HepG2 (cell line): ENCODE measurements around the gene FUOM. TPM values are rescaled to one million over a fixed set of nuclear protein-coding genes. Genes with fewer than 3 reads are reported as not detected.

ENCODE experiments used
- CHD2 ChIP-seq: IDR thresholded peaks from 2 replicates; pipeline ENCODE4 v1.6.1; 2011; ENCODE audit warnings: low read depth, low read length, improper control_type of control experiment
- FOXK2 ChIP-seq: fragments of 450-650 bp; IDR thresholded peaks from 2 replicates; pipeline ENCODE4 v1.6.1; 2016
- FOXP1 ChIP-seq, 2 experiments: fragments of 450-650 bp in 1 of 2; IDR thresholded peaks; 2 replicates each; pipeline ENCODE4 v1.6.1; 2017 to 2018; ENCODE audit warnings: antibody characterized with exemption in 1 of 2
- THAP11 ChIP-seq: IDR thresholded peaks from 2 replicates; pipeline ENCODE4 v1.6.1; 2016; ENCODE audit warnings: missing biosample characterization, missing genetic modification reagents
- ZNF207 ChIP-seq: fragments of 450-650 bp; IDR thresholded peaks from 2 replicates; pipeline ENCODE4 v1.6.1; 2016; ENCODE audit warnings: antibody characterized with exemption, borderline replicate concordance
- ZNF33A ChIP-seq: sonication (generic); formaldehyde crosslinking; IDR thresholded peaks from 2 replicates; pipeline ENCODE4 v1.5.1; 2020; ENCODE audit warnings: missing genetic modification reagents, mild to moderate bottlenecking, moderate library complexity, borderline replicate concordance
- ZNF670 ChIP-seq: sonication (generic); formaldehyde crosslinking; IDR thresholded peaks from 2 replicates; pipeline ENCODE4 v1.8.0; 2022; ENCODE audit warnings: mild to moderate bottlenecking, missing genetic modification reagents, borderline replicate concordance
- ZNF781 ChIP-seq: sonication (generic); formaldehyde crosslinking; IDR thresholded peaks from 2 replicates; pipeline ENCODE4 v1.5.1; 2020; ENCODE audit warnings: borderline replicate concordance, mild to moderate bottlenecking, missing genetic modification reagents; ENCODE audit errors: not compliant biosample characterization
- polyA plus RNA-seq, 8 experiments: library from polyadenylated mRNA; depleted of rRNA in 3 of 8; stranded (reverse) in 7 of 8; unstranded in 1 of 8; fragments of >200 nt; fragmentation: Illumina TruSeq in 4 of 8; extraction: Trizol in 4 of 8; gene quantifications; 2 replicates each; pipeline versions ENCODE4 v1.2.1 to v1.2.3, GENCODE V29; 2011 to 2016; ENCODE audit warnings: low read depth in 4 of 8, missing spikeins in 1 of 8, mixed read lengths in 1 of 8; ENCODE audit not compliant: insufficient read depth in 1 of 8
- total RNA-seq, 5 experiments: library from RNA; depleted of rRNA; stranded (reverse); fragments of >200 nt; fragmentation: Illumina TruSeq; extraction: Trizol; gene quantifications; 2 replicates each; pipeline ENCODE4 v1.2.3, GENCODE V29; 2016; ENCODE audit warnings: low read depth in 1 of 5
- TF ChIP-seq, protein P1 (sequence below): sonication (generic); formaldehyde crosslinking; IDR thresholded peaks from 2 replicates; pipeline ENCODE4 v1.4.0; 2020; ENCODE audit warnings: mild to moderate bottlenecking, missing genetic modification reagents
- TF ChIP-seq, protein P2 (sequence below): sonication (generic); formaldehyde crosslinking; conservative IDR thresholded peaks from 2 replicates; pipeline ENCODE4 v1.4.0; 2020; ENCODE audit warnings: mild to moderate bottlenecking, missing genetic modification reagents, moderate library complexity
- TF ChIP-seq, protein P3 (sequence below): sonication (generic); formaldehyde crosslinking; IDR thresholded peaks from 2 replicates; pipeline ENCODE4 v1.5.1; 2020; ENCODE audit warnings: missing genetic modification reagents, mild to moderate bottlenecking, borderline replicate concordance
- TF ChIP-seq, protein P4 (sequence below): sonication (generic); formaldehyde crosslinking; IDR thresholded peaks from 2 replicates; pipeline ENCODE4 v1.5.0; 2020; ENCODE audit warnings: mild to moderate bottlenecking, missing genetic modification reagents, borderline replicate concordance

The FUOM gene
- total and polyA plus RNA-seq, 2 of the 13 experiments (the other 11 are each of a cell fraction or from before 2014, with no cell fraction given), result 27.5 to 60.4 TPM

DNA sequence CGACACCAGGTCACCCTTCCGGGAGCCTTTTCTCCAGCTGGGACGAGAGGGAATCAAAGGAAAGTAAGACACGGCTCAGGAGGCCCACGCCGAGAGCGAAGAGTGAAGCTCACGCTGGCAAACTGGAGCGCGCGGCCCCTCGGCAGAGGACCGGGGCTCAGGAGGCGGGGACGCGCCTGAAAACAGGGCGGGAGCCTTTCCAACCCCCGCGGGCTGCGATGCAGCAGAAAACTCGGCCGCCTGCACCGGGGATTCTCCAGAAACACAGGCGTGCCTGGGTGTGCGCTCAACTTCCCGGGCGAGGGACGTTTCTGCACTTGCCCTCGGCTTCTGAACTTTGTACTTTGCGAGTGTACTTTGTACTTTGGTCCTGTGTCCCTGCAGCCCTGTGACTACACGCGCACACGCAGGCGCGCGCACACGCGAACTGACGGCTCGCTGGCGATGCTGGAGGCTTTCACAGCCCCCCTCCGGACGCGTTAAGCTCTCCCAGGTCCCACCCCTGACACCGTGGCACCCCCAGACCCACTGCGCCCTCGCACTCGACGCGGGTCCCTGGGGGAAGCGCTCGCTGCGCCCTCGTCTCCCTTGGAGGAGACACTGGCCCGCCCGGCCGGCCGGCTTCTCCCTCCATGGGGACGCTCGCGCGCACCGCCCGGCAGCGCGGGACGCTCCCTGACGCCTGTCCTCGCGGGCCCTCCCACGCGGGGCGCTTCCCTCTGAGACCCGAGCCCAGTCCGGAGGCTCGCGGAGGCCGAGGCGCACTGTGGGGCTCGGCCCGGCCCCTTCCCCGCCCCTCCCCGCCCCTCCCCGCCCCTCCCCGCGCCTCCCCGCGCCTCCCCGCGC is 20.7 kb upstream of the FUOM start (continued):
- TF ChIP-seq, protein P1, sequence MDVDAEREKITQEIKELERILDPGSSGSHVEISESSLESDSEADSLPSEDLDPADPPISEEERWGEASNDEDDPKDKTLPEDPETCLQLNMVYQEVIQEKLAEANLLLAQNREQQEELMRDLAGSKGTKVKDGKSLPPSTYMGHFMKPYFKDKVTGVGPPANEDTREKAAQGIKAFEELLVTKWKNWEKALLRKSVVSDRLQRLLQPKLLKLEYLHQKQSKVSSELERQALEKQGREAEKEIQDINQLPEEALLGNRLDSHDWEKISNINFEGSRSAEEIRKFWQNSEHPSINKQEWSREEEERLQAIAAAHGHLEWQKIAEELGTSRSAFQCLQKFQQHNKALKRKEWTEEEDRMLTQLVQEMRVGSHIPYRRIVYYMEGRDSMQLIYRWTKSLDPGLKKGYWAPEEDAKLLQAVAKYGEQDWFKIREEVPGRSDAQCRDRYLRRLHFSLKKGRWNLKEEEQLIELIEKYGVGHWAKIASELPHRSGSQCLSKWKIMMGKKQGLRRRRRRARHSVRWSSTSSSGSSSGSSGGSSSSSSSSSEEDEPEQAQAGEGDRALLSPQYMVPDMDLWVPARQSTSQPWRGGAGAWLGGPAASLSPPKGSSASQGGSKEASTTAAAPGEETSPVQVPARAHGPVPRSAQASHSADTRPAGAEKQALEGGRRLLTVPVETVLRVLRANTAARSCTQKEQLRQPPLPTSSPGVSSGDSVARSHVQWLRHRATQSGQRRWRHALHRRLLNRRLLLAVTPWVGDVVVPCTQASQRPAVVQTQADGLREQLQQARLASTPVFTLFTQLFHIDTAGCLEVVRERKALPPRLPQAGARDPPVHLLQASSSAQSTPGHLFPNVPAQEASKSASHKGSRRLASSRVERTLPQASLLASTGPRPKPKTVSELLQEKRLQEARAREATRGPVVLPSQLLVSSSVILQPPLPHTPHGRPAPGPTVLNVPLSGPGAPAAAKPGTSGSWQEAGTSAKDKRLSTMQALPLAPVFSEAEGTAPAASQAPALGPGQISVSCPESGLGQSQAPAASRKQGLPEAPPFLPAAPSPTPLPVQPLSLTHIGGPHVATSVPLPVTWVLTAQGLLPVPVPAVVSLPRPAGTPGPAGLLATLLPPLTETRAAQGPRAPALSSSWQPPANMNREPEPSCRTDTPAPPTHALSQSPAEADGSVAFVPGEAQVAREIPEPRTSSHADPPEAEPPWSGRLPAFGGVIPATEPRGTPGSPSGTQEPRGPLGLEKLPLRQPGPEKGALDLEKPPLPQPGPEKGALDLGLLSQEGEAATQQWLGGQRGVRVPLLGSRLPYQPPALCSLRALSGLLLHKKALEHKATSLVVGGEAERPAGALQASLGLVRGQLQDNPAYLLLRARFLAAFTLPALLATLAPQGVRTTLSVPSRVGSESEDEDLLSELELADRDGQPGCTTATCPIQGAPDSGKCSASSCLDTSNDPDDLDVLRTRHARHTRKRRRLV, result no peak
- no peak for TF ChIP-seq FOXK2
- TF ChIP-seq, protein P2, sequence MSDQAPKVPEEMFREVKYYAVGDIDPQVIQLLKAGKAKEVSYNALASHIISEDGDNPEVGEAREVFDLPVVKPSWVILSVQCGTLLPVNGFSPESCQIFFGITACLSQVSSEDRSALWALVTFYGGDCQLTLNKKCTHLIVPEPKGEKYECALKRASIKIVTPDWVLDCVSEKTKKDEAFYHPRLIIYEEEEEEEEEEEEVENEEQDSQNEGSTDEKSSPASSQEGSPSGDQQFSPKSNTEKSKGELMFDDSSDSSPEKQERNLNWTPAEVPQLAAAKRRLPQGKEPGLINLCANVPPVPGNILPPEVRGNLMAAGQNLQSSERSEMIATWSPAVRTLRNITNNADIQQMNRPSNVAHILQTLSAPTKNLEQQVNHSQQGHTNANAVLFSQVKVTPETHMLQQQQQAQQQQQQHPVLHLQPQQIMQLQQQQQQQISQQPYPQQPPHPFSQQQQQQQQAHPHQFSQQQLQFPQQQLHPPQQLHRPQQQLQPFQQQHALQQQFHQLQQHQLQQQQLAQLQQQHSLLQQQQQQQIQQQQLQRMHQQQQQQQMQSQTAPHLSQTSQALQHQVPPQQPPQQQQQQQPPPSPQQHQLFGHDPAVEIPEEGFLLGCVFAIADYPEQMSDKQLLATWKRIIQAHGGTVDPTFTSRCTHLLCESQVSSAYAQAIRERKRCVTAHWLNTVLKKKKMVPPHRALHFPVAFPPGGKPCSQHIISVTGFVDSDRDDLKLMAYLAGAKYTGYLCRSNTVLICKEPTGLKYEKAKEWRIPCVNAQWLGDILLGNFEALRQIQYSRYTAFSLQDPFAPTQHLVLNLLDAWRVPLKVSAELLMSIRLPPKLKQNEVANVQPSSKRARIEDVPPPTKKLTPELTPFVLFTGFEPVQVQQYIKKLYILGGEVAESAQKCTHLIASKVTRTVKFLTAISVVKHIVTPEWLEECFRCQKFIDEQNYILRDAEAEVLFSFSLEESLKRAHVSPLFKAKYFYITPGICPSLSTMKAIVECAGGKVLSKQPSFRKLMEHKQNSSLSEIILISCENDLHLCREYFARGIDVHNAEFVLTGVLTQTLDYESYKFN, result peak; percentile 88
- TF ChIP-seq FOXP1 (IDR thresholded peaks at IDR 0.05), result no peak
- TF ChIP-seq FOXP1 (CRISPR knock-in tag; IDR thresholded peaks at IDR 0.05), result no peak
- TF ChIP-seq ZNF33A (CRISPR knock-in tag), result peak; percentile 75; the same call in 1 of the 2 replicates
- TF ChIP-seq ZNF670, result peak; percentile 80
- TF ChIP-seq ZNF207, result no peak
- TF ChIP-seq ZNF781, result peak; percentile 44
- peak; percentile 49; the same call in 1 of the 2 replicates for TF ChIP-seq THAP11 (CRISPR knock-in tag)
- TF ChIP-seq, protein P3, sequence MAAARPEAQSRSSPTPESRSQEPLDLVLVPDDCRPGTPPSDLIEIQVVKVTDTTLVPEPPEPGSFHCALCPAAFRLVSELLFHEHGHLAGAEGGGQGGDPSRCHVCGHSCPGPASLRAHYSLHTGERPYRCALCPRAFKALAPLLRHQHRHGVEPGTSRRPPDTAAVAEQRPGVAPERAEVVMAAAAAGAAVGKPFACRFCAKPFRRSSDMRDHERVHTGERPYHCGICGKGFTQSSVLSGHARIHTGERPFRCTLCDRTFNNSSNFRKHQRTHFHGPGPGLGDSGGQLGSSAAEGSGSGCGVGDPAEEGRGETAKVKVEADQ (CRISPR knock-in tag), result no peak
- TF ChIP-seq, protein P4, sequence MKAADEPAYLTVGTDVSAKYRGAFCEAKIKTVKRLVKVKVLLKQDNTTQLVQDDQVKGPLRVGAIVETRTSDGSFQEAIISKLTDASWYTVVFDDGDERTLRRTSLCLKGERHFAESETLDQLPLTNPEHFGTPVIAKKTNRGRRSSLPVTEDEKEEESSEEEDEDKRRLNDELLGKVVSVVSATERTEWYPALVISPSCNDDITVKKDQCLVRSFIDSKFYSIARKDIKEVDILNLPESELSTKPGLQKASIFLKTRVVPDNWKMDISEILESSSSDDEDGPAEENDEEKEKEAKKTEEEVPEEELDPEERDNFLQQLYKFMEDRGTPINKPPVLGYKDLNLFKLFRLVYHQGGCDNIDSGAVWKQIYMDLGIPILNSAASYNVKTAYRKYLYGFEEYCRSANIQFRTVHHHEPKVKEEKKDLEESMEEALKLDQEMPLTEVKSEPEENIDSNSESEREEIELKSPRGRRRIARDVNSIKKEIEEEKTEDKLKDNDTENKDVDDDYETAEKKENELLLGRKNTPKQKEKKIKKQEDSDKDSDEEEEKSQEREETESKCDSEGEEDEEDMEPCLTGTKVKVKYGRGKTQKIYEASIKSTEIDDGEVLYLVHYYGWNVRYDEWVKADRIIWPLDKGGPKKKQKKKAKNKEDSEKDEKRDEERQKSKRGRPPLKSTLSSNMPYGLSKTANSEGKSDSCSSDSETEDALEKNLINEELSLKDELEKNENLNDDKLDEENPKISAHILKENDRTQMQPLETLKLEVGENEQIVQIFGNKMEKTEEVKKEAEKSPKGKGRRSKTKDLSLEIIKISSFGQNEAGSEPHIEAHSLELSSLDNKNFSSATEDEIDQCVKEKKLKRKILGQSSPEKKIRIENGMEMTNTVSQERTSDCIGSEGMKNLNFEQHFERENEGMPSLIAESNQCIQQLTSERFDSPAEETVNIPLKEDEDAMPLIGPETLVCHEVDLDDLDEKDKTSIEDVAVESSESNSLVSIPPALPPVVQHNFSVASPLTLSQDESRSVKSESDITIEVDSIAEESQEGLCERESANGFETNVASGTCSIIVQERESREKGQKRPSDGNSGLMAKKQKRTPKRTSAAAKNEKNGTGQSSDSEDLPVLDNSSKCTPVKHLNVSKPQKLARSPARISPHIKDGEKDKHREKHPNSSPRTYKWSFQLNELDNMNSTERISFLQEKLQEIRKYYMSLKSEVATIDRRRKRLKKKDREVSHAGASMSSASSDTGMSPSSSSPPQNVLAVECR (CRISPR knock-in tag), result peak; percentile 74; the same call in 1 of the 2 replicates
- TF ChIP-seq CHD2, result no peak
